GM23338 (cell line): ENCODE results near the gene UVRAG.

Experiments used
- CREB1 ChIP-seq: fragments of 250-450 bp; sonication (Bioruptor Pico); IDR thresholded peaks from 2 replicates; pipeline ENCODE4 v1.5.0; 2020; ENCODE audit warnings: low read depth, mild to moderate bottlenecking, moderate library complexity
- TF ChIP-seq, protein P1 (sequence below), 2 experiments: fragments of 200-600 bp in 1 of 2; sonication (generic) in 1 of 2; conservative IDR thresholded peaks; 2 replicates each; pipeline versions ENCODE4 v1.5.1 to v1.6.1; 2016 to 2017; ENCODE audit warnings: antibody characterized with exemption in 2 of 2, low read depth in 2 of 2, mild to moderate bottlenecking in 2 of 2, moderate library complexity in 1 of 2
- TF ChIP-seq, protein P2 (sequence below): IDR thresholded peaks from one replicate; pipeline ENCODE4 v1.6.1; 2018; ENCODE audit warnings: antibody characterized with exemption; ENCODE audit not compliant: unreplicated experiment

- TF ChIP-seq, protein P1, sequence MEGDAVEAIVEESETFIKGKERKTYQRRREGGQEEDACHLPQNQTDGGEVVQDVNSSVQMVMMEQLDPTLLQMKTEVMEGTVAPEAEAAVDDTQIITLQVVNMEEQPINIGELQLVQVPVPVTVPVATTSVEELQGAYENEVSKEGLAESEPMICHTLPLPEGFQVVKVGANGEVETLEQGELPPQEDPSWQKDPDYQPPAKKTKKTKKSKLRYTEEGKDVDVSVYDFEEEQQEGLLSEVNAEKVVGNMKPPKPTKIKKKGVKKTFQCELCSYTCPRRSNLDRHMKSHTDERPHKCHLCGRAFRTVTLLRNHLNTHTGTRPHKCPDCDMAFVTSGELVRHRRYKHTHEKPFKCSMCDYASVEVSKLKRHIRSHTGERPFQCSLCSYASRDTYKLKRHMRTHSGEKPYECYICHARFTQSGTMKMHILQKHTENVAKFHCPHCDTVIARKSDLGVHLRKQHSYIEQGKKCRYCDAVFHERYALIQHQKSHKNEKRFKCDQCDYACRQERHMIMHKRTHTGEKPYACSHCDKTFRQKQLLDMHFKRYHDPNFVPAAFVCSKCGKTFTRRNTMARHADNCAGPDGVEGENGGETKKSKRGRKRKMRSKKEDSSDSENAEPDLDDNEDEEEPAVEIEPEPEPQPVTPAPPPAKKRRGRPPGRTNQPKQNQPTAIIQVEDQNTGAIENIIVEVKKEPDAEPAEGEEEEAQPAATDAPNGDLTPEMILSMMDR (conservative IDR thresholded peaks at IDR 0.05; ENCODE audit: low read depth in 2 of 2), result no peak
- TF ChIP-seq, protein P2, sequence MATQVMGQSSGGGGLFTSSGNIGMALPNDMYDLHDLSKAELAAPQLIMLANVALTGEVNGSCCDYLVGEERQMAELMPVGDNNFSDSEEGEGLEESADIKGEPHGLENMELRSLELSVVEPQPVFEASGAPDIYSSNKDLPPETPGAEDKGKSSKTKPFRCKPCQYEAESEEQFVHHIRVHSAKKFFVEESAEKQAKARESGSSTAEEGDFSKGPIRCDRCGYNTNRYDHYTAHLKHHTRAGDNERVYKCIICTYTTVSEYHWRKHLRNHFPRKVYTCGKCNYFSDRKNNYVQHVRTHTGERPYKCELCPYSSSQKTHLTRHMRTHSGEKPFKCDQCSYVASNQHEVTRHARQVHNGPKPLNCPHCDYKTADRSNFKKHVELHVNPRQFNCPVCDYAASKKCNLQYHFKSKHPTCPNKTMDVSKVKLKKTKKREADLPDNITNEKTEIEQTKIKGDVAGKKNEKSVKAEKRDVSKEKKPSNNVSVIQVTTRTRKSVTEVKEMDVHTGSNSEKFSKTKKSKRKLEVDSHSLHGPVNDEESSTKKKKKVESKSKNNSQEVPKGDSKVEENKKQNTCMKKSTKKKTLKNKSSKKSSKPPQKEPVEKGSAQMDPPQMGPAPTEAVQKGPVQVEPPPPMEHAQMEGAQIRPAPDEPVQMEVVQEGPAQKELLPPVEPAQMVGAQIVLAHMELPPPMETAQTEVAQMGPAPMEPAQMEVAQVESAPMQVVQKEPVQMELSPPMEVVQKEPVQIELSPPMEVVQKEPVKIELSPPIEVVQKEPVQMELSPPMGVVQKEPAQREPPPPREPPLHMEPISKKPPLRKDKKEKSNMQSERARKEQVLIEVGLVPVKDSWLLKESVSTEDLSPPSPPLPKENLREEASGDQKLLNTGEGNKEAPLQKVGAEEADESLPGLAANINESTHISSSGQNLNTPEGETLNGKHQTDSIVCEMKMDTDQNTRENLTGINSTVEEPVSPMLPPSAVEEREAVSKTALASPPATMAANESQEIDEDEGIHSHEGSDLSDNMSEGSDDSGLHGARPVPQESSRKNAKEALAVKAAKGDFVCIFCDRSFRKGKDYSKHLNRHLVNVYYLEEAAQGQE, result no peak
- TF ChIP-seq CREB1 (CRISPR knock-in tag), result no peak
Observed at GRCh38 chr11:76056876-76057275, 241.9 kb downstream of the UVRAG start.
